ENCODE results near the gene EZH2.
A peak's percentile ranks its signal among the peaks of the same experiment; 100 is the strongest.

Gene EZH2

GRCh38 chr7:148806187-148806586 is 77.9 kb downstream of the EZH2 start:
- no peak for DNase-seq (ENCODE audit: low read depth in 2 of 2)

DNA sequence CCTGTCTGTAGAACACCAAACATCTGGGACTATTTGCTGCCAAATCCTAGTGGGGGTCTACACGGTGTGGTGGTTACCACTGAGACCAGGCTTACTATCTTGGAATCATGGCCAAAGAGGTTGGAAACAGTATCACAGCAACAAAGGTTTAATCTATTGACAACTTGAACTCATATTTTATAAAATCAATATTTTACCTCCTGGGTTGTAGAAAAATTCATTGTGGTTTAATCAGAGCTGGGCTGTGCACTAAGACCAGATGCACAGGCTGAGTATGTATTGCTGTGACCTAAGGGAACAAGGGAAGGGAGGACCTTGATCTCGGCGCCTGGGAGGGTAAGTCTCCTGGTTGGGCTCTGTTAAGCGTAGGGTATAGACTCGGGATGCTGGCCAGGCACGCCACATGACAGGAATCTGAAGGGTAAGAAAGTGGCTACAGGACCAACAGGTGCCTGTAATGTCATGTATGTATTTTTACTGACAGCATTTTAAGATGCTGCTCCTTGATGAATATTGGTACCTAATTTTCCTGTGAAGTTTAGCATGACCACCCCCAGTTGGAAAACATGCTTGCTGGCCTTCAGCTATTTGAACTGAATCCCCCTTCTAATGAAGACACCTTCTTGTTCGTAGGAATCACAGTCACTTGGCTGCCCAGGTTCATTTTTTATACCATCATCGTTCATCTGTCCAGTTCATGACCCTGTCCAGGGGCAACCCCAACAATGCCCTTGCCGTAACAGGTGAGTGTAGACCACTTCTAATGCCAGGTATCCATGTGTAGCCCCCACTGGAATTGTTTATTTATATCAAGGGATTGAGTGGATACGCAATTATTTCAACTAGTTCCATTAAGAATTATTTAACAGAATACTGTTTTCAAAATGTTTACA is 79.5 kb downstream of the EZH2 start:
- no peak for DNase-seq (ENCODE audit: low read depth in 2 of 2)

DNA sequence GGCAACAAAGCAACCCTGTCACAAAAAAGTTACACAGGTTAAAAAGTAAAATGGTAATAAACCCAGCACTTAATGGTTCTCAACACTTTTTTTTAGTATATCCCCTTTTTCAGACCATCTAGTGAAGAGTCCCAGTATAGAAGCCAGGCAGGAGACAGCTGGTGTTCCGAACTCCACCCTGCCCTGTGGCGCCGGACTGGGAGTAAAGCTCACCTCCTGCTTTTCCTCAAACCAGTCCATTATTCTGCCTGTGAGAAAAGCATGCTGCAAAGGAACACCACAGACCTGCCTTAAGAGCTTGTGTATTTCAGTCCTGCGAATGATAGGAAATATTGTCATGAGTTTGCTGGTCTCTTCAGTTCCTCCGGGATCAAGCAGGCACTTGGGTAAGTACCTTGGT is 81.0 kb downstream of the EZH2 start:
- no peak for DNase-seq (ENCODE audit: low read depth in 2 of 2)

GRCh38 chr7:148802101-148802493 is 82.0 kb downstream of the EZH2 start:
- no peak for DNase-seq (ENCODE audit: low read depth in 2 of 2)

DNA sequence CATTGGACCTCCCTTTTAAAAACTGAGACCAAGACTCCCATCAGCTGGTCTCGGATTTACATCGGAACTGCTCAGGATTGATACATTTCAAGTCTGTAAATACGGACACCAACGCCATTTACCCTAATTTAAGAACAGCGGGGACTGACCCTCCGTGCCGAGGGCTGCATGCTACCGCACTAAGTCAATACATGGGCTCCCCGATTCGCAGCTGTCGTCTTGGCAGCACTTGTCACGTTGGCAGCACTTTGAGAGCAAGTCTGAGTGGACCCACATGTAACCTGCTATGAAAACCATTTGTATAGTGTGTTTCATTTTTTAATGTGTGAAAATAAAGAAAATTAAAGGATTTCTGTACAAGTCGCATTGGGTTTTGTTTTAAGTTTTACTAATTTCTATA is 83.4 kb downstream of the EZH2 start:
- DNase-seq (ENCODE audit: low read depth in 2 of 2) = no peak

GRCh38 chr7:148799893-148800555 is 84.1 kb downstream of the EZH2 start:
- DNase-seq (ENCODE audit: low read depth in 2 of 2) = no peak

GRCh38 chr7:148796841-148797240 is 87.2 kb downstream of the EZH2 start:
- DNase-seq (ENCODE audit: low read depth in 2 of 2) = no peak

GRCh38 chr7:148794476-148794875 is 89.6 kb downstream of the EZH2 start:
- DNase-seq (ENCODE audit: low read depth in 2 of 2) = no peak

DNA sequence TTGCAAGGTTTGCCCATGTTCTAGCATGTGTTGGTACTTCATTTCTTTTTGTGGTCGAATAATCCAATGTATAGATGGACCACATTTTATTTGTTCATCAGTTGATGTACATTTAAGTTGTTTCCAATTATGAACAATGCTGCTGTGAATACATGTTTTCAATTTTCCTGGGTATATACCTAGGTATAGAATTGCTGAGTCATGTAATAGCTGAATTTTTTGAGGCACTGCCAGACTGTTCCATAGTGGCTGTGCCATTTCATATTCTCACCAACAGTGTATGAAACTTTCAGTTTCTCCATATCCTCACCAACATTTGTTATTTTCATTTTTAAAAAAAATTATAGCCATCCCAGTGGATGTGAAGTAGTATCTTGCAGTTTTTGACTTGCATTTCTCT is 90.5 kb downstream of the EZH2 start:
- no peak for DNase-seq (ENCODE audit: low read depth in 2 of 2)

DNA sequence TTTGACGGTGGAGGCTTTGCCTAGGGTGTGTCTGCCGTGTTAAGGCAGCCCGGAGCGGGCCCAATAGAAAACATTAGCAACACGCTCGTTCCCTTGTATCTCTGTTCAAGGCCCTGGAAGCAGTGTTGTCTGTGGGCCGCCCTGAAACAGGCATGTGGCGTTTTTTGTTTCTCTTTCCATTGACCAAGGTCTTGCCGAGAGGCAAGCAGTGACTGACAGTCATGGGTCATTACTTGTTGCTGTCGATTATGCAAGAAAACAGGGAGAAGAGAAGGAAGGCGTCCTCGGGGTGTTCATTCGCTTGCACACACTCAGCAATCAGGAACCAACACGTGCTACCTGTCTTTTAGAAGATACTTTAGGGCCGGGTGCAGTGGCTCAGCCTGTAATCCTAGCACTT is 92.5 kb downstream of the EZH2 start:
- DNase-seq (ENCODE audit: low read depth in 2 of 2) = no peak

GRCh38 chr7:148790850-148791249 is 93.2 kb downstream of the EZH2 start:
- no peak for DNase-seq (ENCODE audit: low read depth in 2 of 2)

- no peak for DNase-seq (ENCODE audit: low read depth in 2 of 2)
These were observed 93.9 kb downstream of the EZH2 start for GRCh38 chr7:148790131-148790726.

DNA sequence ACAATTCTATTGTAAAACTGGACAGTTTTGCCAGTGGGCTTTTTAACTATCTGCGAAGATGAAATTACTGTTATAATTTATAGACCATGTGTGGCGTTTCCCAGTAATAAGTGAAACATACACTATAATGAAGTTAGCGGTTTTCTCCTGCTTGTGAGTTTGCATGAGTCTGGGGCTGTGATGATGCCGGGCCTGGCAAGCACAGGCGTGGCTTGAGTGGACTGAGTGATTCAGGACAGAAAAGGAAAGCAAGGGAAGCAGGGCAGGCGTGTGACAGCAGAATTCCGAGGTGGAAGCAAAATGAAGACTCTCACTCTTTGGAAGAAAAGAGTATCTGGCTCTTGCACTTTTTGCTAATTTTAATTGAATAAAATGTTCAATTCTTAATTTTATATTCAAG is 94.9 kb downstream of the EZH2 start:
- no peak for DNase-seq (ENCODE audit: low read depth in 2 of 2)

DNA sequence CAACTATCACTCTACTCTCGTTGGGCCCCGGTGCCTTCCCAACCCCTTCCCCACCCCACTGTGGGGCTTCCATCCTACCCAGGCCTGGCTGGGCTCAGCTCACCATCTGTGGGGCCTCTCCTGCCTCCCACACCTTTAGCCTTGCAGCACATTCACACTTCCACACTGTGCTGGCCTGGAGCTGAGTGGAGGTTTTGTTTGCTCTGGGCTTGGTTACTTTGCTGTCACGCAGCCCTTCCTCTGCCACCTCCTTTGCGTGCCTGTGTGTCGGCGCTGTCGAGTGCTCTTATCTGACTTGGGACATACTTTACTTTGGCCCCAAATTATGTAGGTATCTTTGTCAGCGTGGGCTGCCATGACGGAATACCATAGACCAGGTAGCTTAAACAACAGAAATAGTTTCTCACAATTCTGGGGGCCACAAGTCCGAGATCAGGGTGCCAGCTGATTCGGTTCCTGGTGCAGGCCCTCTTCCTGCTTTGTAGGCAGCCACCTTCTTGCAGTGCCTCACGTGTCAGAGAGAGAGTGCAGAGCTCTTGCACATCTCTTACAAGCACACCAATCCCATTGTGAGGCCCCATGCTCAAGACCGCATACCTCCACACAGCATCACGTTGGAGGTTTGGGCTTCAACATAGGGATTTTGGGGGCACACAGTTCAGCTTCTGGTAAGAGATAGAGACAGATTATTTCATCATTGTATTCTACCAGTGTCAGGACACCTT is 96.4 kb downstream of the EZH2 start:
- DNase-seq (ENCODE audit: low read depth in 2 of 2) = no peak

DNA sequence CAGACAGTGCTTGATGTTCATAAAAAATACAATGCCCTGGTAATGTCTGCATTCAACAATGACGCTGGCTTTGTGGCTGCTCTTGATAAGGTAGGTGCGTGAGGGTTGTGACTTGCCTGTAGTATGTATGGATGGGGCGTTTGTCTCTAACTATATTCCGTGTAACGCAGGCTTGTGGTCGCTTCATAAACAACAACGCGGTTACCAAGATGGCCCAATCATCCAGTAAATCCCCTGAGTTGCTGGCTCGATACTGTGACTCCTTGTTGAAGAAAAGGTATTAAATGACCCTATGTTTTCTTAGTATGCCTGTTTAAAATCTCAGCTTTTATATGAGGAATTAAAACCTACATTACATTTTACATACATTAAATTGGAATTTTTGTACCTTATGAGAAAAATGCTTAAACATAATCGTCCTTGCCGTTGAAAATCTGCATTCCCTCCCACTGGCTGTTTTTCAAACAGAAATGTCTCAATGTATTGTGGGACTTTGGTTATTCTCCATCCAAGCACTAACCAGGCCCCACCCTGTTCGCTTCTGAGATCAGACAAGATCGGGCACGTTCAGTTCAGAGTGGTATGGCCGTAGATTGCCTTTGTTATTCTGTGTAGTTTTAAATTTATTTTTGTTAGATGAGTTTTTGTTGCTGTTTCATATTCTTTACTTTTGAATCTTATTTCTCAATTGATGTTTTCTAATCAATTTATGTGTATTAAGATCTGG is 100.1 kb downstream of the EZH2 start:
- no peak for DNase-seq (ENCODE audit: low read depth in 2 of 2)

GRCh38 chr7:148782757-148783456 is 101.2 kb downstream of the EZH2 start:
- DNase-seq (ENCODE audit: low read depth in 2 of 2) = no peak

DNA sequence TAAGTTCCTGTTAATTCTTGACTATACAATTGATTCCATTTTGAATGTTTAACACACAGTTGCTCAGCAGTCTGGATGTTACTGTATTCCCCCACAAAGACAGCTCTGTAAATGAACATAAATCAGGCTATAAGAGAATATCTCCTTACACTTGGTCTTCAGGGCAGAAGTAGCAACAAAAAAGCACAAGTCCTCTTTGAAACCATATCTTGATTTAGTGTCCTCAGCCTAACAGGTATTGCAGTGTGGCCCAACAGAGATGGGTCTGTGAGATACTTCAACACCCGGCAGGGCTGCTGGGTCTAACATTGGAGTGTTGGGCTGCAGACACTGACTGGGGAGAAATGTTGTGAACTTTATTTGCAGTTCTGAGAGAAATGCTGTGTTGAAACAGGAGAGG is 109.6 kb downstream of the EZH2 start:
- DNase-seq (ENCODE audit: low read depth in 2 of 2) = no peak

- DNase-seq (ENCODE audit: low read depth in 2 of 2) = peak in 1 of 2 experiments; percentile 2
These were observed 110.8 kb downstream of the EZH2 start for GRCh38 chr7:148773334-148773733.

GRCh38 chr7:148772297-148773089 is 111.6 kb downstream of the EZH2 start:
- DNase-seq (ENCODE audit: low read depth in 2 of 2) = peak; percentile 4 to 14

- no peak for DNase-seq (ENCODE audit: low read depth in 2 of 2)
These were observed 114.1 kb downstream of the EZH2 start for GRCh38 chr7:148770004-148770403.

Measured in stimulated activated CD4-positive, alpha-beta T cell treated with anti-CD3 and anti-CD28 coated beads, Interleukin-12 subunit alpha, Interleukin-12 subunit beta, amount 100 ng/mL, for 24 hours (primary cell).